HepG2 (cell line): ENCODE measurements around the gene HOXD12. TPM values are rescaled to one million over a fixed set of nuclear protein-coding genes. Genes with fewer than 3 reads are reported as not detected.

ENCODE experiments used
- ATAC-seq: fragments of 200-7000 bp; cut with Tn5 transposase; 3 replicates; pipeline ENCODE4 v1.9.1; 2020; ENCODE audit warnings: mild to moderate bottlenecking, moderate library complexity
- BruUV-seq: library from RNA; stranded (reverse); fragments of 400-500 nt; replicated peaks from 2 replicates; lab custom pipeline; 2021; lab: Mats Ljungman, UMichigan
- CTCF ChIA-PET: fragments of 300-600 bp; formaldehyde crosslinking; extraction: SDS; loops from one replicate; lab custom pipeline; 2021; ENCODE audit warnings: low total read pairs, inconsistent platforms, low intra/inter-chr PET ratio; lab: Yijun Ruan, JAX
- POLR2A ChIA-PET: fragments of 350-600 bp; sonication (Branson Sonifier 250); formaldehyde crosslinking; loops from one replicate; lab custom pipeline; 2020; ENCODE audit warnings: antibody characterized with exemption, inconsistent platforms; lab: Yijun Ruan, JAX
- DNase-seq: peaks from one replicate; pipeline ENCODE4 v3.0.0-alpha.2; 2015; ENCODE audit warnings: low spot score
- FAIRE-seq: peaks from 3 replicates; lab custom pipeline; 2011; peaks lifted over from hg19 to GRCh38; lab: Jason Lieb, UNC
- H2AFZ ChIP-seq: one replicate; pipeline ENCODE4 v1.6.1; 2011; ENCODE audit warnings: low read length, inconsistent platforms
- H3K27ac ChIP-seq: fragments of 300-600 bp; 3 replicates; pipeline ENCODE4 v1.8.0; 2011; ENCODE audit warnings: mixed run types, mild to moderate bottlenecking, mixed read lengths, low read length, inconsistent platforms; ENCODE audit not compliant: insufficient read depth; ENCODE audit errors: extremely low read length
- H3K27me3 ChIP-seq, 2 experiments: fragments of 200-600 bp in 1 of 2; 2 replicates in 1 of 2; 3 replicates in 1 of 2; pipeline versions ENCODE4 v1.6.0 to v1.8.0; 2011; ENCODE audit warnings: low read length in 2 of 2, mild to moderate bottlenecking in 2 of 2, moderate library complexity in 2 of 2, inconsistent platforms in 1 of 2; ENCODE audit not compliant: insufficient read depth in 2 of 2, control insufficient read depth in 1 of 2
- H3K36me3 ChIP-seq, 2 experiments: fragments of 200-600 bp in 1 of 2; replicated peaks in 1 of 2; 2 replicates in 1 of 2; 3 replicates in 1 of 2; pipeline versions ENCODE4 v1.5.1 to v1.8.0; 2011; ENCODE audit warnings: low read length in 2 of 2, inconsistent platforms in 1 of 2; ENCODE audit not compliant: insufficient read depth in 2 of 2, control insufficient read depth in 1 of 2
- H3K4me1 ChIP-seq: 2 replicates; pipeline ENCODE4 v1.5.1; 2012; ENCODE audit warnings: low read length, inconsistent platforms; ENCODE audit not compliant: insufficient read depth
- H3K4me2 ChIP-seq: 2 replicates; pipeline ENCODE4 v1.6.0; 2011; ENCODE audit warnings: low read depth, low read length, inconsistent platforms
- H3K4me3 ChIP-seq, 3 experiments: fragments of 200-600 bp in 1 of 3; sonication (generic), shearing (Covaris generic) in 1 of 3; replicated peaks in 1 of 3; 2 replicates each; pipeline ENCODE4 v1.5.1; 2011 to 2016; ENCODE audit warnings: low read length in 3 of 3, inconsistent platforms in 2 of 3, low read depth in 2 of 3, mild to moderate bottlenecking in 2 of 3, control low read depth in 1 of 3, mixed read lengths in 1 of 3; ENCODE audit not compliant: insufficient read depth in 1 of 3
- H3K79me2 ChIP-seq: one replicate; pipeline ENCODE4 v1.6.1; 2011; ENCODE audit warnings: low read length, inconsistent platforms; ENCODE audit not compliant: insufficient read depth
- H3K9ac ChIP-seq: 2 replicates; pipeline ENCODE4 v1.6.0; 2011; ENCODE audit warnings: mild to moderate bottlenecking, low read depth, low read length, inconsistent platforms; ENCODE audit not compliant: insufficient read depth
- H3K9me3 ChIP-seq: 2 replicates; pipeline ENCODE4 v1.5.1; 2012; ENCODE audit warnings: mild to moderate bottlenecking, low read length
- H4K20me1 ChIP-seq: 2 replicates; pipeline ENCODE4 v1.6.0; 2011; ENCODE audit warnings: inconsistent platforms, mild to moderate bottlenecking, low read length, moderate library complexity; ENCODE audit not compliant: insufficient read depth
- BCL6 ChIP-seq: IDR thresholded peaks from 2 replicates; pipeline ENCODE4 v1.6.1; 2016; ENCODE audit warnings: missing genetic modification reagents, missing compliant biosample characterization
- CHCHD3 ChIP-seq: sonication (generic); formaldehyde crosslinking; IDR thresholded peaks from 2 replicates; pipeline ENCODE4 v1.8.0; 2022; ENCODE audit warnings: mild to moderate bottlenecking, missing genetic modification reagents, moderate library complexity
- HOXA3 ChIP-seq: sonication (generic); formaldehyde crosslinking; IDR thresholded peaks from 2 replicates; pipeline ENCODE4 v1.5.0; 2020; ENCODE audit warnings: missing genetic modification reagents
- MED8 ChIP-seq: sonication (generic); formaldehyde crosslinking; IDR thresholded peaks from 2 replicates; pipeline ENCODE4 v1.8.1; 2023; ENCODE audit warnings: mild to moderate bottlenecking, missing genetic modification reagents; ENCODE audit not compliant: insufficient replicate concordance
- MXD4 ChIP-seq: IDR thresholded peaks from 2 replicates; pipeline ENCODE4 v1.6.1; 2016; ENCODE audit warnings: mild to moderate bottlenecking, missing biosample characterization, missing genetic modification reagents
- SP5 ChIP-seq: IDR thresholded peaks from 2 replicates; pipeline ENCODE4 v1.6.1; 2016; ENCODE audit warnings: low read depth, borderline replicate concordance
- TAF1 ChIP-seq: sonication (generic); formaldehyde crosslinking; IDR thresholded peaks from 2 replicates; pipeline ENCODE4 v1.4.0; 2020; ENCODE audit warnings: missing genetic modification reagents
- ZSCAN31 ChIP-seq: sonication (generic); formaldehyde crosslinking; IDR thresholded peaks from 2 replicates; pipeline ENCODE4 v1.5.0; 2020; ENCODE audit warnings: low read depth, mild to moderate bottlenecking, missing genetic modification reagents
- WGBS: methylation state at CpG from one replicate; pipeline ENCODE4 v1.1.6; 2017; ENCODE audit warnings: low lambda C conversion rate; 5-methylcytosine and 5-hydroxymethylcytosine counted together
- in situ Hi-C: cut with HindIII; loops from 2 replicates; pipeline ENCODE4 v1.10.0; 2017; ENCODE audit warnings: low pct_unique_long_range_greater_than_20kb; ENCODE audit not compliant: extremely low pct_ligation_motif_present
- intact Hi-C: fragments of 100-400 bp; cut with micrococcal nuclease; formaldehyde crosslinking; loops from one replicate; pipeline ENCODE4 v1.10.0; 2022; ENCODE audit not compliant: unreplicated experiment
- polyA plus RNA-seq, 8 experiments: library from polyadenylated mRNA; depleted of rRNA in 3 of 8; stranded (reverse) in 7 of 8; unstranded in 1 of 8; fragments of >200 nt; fragmentation: Illumina TruSeq in 4 of 8; extraction: Trizol in 4 of 8; gene quantifications; 2 replicates each; pipeline versions ENCODE4 v1.2.1 to v1.2.3, GENCODE V29; 2011 to 2016; ENCODE audit warnings: low read depth in 4 of 8, missing spikeins in 1 of 8, mixed read lengths in 1 of 8; ENCODE audit not compliant: insufficient read depth in 1 of 8
- total RNA-seq, 5 experiments: library from RNA; depleted of rRNA; stranded (reverse); fragments of >200 nt; fragmentation: Illumina TruSeq; extraction: Trizol; gene quantifications; 2 replicates each; pipeline ENCODE4 v1.2.3, GENCODE V29; 2016; ENCODE audit warnings: low read depth in 1 of 5
- TF ChIP-seq, protein P1 (sequence below): sonication (generic); formaldehyde crosslinking; conservative IDR thresholded peaks from 2 replicates; pipeline ENCODE4 v1.8.0; 2022; ENCODE audit warnings: missing genetic modification reagents

The HOXD12 gene
- total and polyA plus RNA-seq, 2 of the 13 experiments (the other 11 are each of a cell fraction or from before 2014, with no cell fraction given): not detected

- no peak for TF ChIP-seq HOXA3 (CRISPR knock-in tag)
- TF ChIP-seq SP5 (CRISPR knock-in tag): no peak
- no peak for TF ChIP-seq MED8 (CRISPR knock-in tag)
- no peak for TF ChIP-seq TAF1 (CRISPR knock-in tag)
- TF ChIP-seq, protein P1, sequence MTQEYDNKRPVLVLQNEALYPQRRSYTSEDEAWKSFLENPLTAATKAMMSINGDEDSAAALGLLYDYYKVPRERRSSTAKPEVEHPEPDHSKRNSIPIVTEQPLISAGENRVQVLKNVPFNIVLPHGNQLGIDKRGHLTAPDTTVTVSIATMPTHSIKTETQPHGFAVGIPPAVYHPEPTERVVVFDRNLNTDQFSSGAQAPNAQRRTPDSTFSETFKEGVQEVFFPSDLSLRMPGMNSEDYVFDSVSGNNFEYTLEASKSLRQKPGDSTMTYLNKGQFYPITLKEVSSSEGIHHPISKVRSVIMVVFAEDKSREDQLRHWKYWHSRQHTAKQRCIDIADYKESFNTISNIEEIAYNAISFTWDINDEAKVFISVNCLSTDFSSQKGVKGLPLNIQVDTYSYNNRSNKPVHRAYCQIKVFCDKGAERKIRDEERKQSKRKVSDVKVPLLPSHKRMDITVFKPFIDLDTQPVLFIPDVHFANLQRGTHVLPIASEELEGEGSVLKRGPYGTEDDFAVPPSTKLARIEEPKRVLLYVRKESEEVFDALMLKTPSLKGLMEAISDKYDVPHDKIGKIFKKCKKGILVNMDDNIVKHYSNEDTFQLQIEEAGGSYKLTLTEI (CRISPR knock-in tag): no peak
- TF ChIP-seq BCL6 (CRISPR knock-in tag): no peak
- TF ChIP-seq CHCHD3 (CRISPR knock-in tag): no peak
- TF ChIP-seq ZSCAN31 (CRISPR knock-in tag): no peak
- no peak for TF ChIP-seq MXD4
- Histone ChIP-seq H3K4me3 (no peak overlapping the region), H3K9ac (no peak overlapping the region), H3K36me3 (no peaks in the 10 kb centered on the region), H3K4me1 (no peaks in the 10 kb centered on the region), H3K9me3 (no peaks in the 10 kb centered on the region), H3K4me2 (no peak overlapping the region), H3K27ac (no peak overlapping the region), H3K27me3 (peaks cover 0 to 73% of the 10 kb centered on the region in 2 experiments; a peak in 4 of 5 replicates), H3K79me2 (no peaks in the 10 kb centered on the region), H2AFZ (no peak overlapping the region), H4K20me1 (no peaks in the 10 kb centered on the region)
- ChIA-PET POLR2A (no interaction called here), CTCF (no interaction called here)
- DNase-seq (no peak), FAIRE-seq (no peak), ATAC-seq (no peak)
- no TSS peak for BruUV-seq
- intact Hi-C loops (no loop called here), in situ Hi-C loops (no loop called here)
- WGBS: 34% methylated on average over 25 of the region's 25 CpGs
These were observed 20.9 kb upstream of the HOXD12 start for GRCh38 chr2:176078541-176079284.
